SK-N-SH (cell line): ENCODE data around the gene CASKIN1. TPM values are rescaled to one million over a fixed set of nuclear protein-coding genes. Genes with fewer than 3 reads are reported as not detected.
A peak's percentile ranks its signal among the peaks of the same experiment; 100 is the strongest.

Source experiments
- CTCF ChIA-PET: fragments of 300-600, 350-600 bp; formaldehyde crosslinking; extraction: SDS; loops from one replicate; lab custom pipeline; 2021; lab: Yijun Ruan, JAX
- POLR2A ChIA-PET: fragments of 350-600 bp; sonication (Branson Sonifier 250); formaldehyde crosslinking; extraction: SDS; loops from one replicate; lab custom pipeline; 2020; ENCODE audit warnings: antibody characterized with exemption, inconsistent platforms; lab: Yijun Ruan, JAX
- DNase-seq: peaks from one replicate; pipeline ENCODE4 v3.0.0; 2012
- H2AFZ ChIP-seq: fragments of 200-600 bp; sonication (generic); 2 replicates; pipeline ENCODE4 v1.8.1; 2016; ENCODE audit warnings: antibody characterized with exemption, mild to moderate bottlenecking, low read depth
- H3F3A ChIP-seq: fragments of 200-600 bp; sonication (generic); replicated peaks from 2 replicates; pipeline ENCODE3; 2016; ENCODE audit warnings: antibody characterized with exemption, mild to moderate bottlenecking; ENCODE audit not compliant: insufficient read depth
- H3K27ac ChIP-seq, 2 experiments: fragments of 200-500 bp in 1 of 2; fragments of 200-600 bp in 1 of 2; sonication (Bioruptor generic) in 1 of 2; sonication (generic), shearing (Covaris generic) in 1 of 2; 2 replicates each; pipeline versions ENCODE4 v1.5.1 to v1.6.1; 2014 to 2016; ENCODE audit warnings: low read depth in 2 of 2, inconsistent platforms in 1 of 2, low read length in 1 of 2, mild to moderate bottlenecking in 1 of 2, mixed read lengths in 1 of 2
- H3K27me3 ChIP-seq: fragments of 200-600 bp; sonication (generic), shearing (Covaris generic); 2 replicates; pipeline ENCODE4 v1.6.1; 2016; ENCODE audit warnings: mixed run types; ENCODE audit not compliant: insufficient read depth
- H3K36me3 ChIP-seq, 2 experiments: fragments of 200-500 bp in 1 of 2; fragments of 200-600 bp in 1 of 2; sonication (Bioruptor generic) in 1 of 2; sonication (generic) in 1 of 2; replicated peaks in 1 of 2; 2 replicates each; pipeline versions ENCODE3 to v1.5.1; 2014 to 2016; ENCODE audit warnings: low read length in 1 of 2, mild to moderate bottlenecking in 1 of 2; ENCODE audit not compliant: insufficient read depth in 2 of 2, control insufficient read depth in 1 of 2
- H3K4me1 ChIP-seq, 2 experiments: fragments of 200-500 bp in 1 of 2; fragments of 200-600 bp in 1 of 2; sonication (Bioruptor generic) in 1 of 2; sonication (generic), shearing (Covaris generic) in 1 of 2; 2 replicates each; pipeline versions ENCODE4 v1.5.1 to v1.6.1; 2014 to 2016; ENCODE audit warnings: low read depth in 1 of 2, low read length in 1 of 2, mixed run types in 1 of 2; ENCODE audit not compliant: insufficient read depth in 2 of 2, control insufficient read depth in 1 of 2
- H3K4me2 ChIP-seq: fragments of 200-600 bp; sonication (generic), shearing (Covaris generic); 2 replicates; pipeline ENCODE4 v1.6.1; 2017; ENCODE audit warnings: mixed run types
- H3K4me3 ChIP-seq, 2 experiments: fragments of 200-500 bp in 1 of 2; fragments of 200-600 bp in 1 of 2; sonication (Bioruptor generic) in 1 of 2; sonication (generic), shearing (Covaris generic) in 1 of 2; 2 replicates each; pipeline versions ENCODE4 v1.5.1 to v1.8.1; 2014 to 2016; ENCODE audit warnings: low read depth in 2 of 2, inconsistent platforms in 1 of 2, low read length in 1 of 2, mild to moderate bottlenecking in 1 of 2, mixed read lengths in 1 of 2, moderate library complexity in 1 of 2
- H3K79me2 ChIP-seq: fragments of 200-600 bp; sonication (generic); 2 replicates; pipeline ENCODE4 v1.8.1; 2017; ENCODE audit warnings: mild to moderate bottlenecking; ENCODE audit not compliant: insufficient read depth
- H3K9ac ChIP-seq: fragments of 200-600 bp; sonication (generic); 2 replicates; pipeline ENCODE4 v1.6.1; 2017; ENCODE audit warnings: mixed run types
- H3K9me2 ChIP-seq: fragments of 200-600 bp; sonication (generic); 2 replicates; pipeline ENCODE4 v1.6.1; 2017; ENCODE audit warnings: mixed run types
- H3K9me3 ChIP-seq: fragments of 200-600 bp; sonication (generic); 2 replicates; pipeline ENCODE4 v1.6.1; 2017; ENCODE audit warnings: mixed run types, mild to moderate bottlenecking, moderate library complexity
- H4K20me1 ChIP-seq: fragments of 200-600 bp; sonication (generic); 2 replicates; pipeline ENCODE4 v1.6.1; 2017; ENCODE audit warnings: mild to moderate bottlenecking, mixed run types; ENCODE audit not compliant: insufficient read depth
- ELF1 ChIP-seq: IDR thresholded peaks from 2 replicates; pipeline ENCODE4 v1.4.0; 2012
- EZH2phosphoT487 ChIP-seq: fragments of 200-600 bp; sonication (generic); IDR thresholded peaks from 2 replicates; pipeline ENCODE4 v1.6.1; 2017; ENCODE audit warnings: low read depth, mixed run types, mild to moderate bottlenecking, antibody characterized with exemption, moderate library complexity, borderline replicate concordance
- FOXJ3 ChIP-seq: sonication (generic); formaldehyde crosslinking; IDR thresholded peaks from 2 replicates; pipeline ENCODE4 v1.5.1; 2020; ENCODE audit warnings: mild to moderate bottlenecking, missing genetic modification reagents
- FOXM1 ChIP-seq: IDR thresholded peaks from 2 replicates; pipeline ENCODE4 v1.4.0; 2012; ENCODE audit warnings: low read depth, mild to moderate bottlenecking
- JUND ChIP-seq: IDR thresholded peaks from 2 replicates; pipeline ENCODE4 v1.4.0; 2012
- MEF2A ChIP-seq: IDR thresholded peaks from 2 replicates; pipeline ENCODE4 v1.4.0; 2012; ENCODE audit warnings: low read depth, borderline replicate concordance
- MXI1 ChIP-seq: IDR thresholded peaks from 2 replicates; pipeline ENCODE4 v1.6.1; 2012; ENCODE audit warnings: mild to moderate bottlenecking, low read depth, low read length, improper control_type of control experiment
- POLR2AphosphoS5 ChIP-seq: IDR thresholded peaks from 2 replicates; pipeline ENCODE4 v1.6.1; 2012; ENCODE audit warnings: low read depth, low read length
- RCOR1 ChIP-seq: fragments of 150-350 bp; IDR thresholded peaks from 2 replicates; pipeline ENCODE4 v1.6.1; 2017; ENCODE audit warnings: antibody characterized with exemption, low read length
- RFX5 ChIP-seq: IDR thresholded peaks from 2 replicates; pipeline ENCODE4 v1.6.1; 2012; ENCODE audit warnings: mild to moderate bottlenecking, improper control_type of control experiment, low read length
- RXRA ChIP-seq: IDR thresholded peaks from 2 replicates; pipeline ENCODE4 v1.4.0; 2012; ENCODE audit warnings: low read depth, mild to moderate bottlenecking, borderline replicate concordance
- SIN3A ChIP-seq: IDR thresholded peaks from 2 replicates; pipeline ENCODE4 v1.6.1; 2012; ENCODE audit warnings: low read depth, mild to moderate bottlenecking, low read length, moderate library complexity, borderline replicate concordance
- TAF1 ChIP-seq: IDR thresholded peaks from 2 replicates; pipeline ENCODE4 v1.6.1; 2012; ENCODE audit warnings: low read depth, mild to moderate bottlenecking, low read length, moderate library complexity, borderline replicate concordance
- TCF12 ChIP-seq: IDR thresholded peaks from 2 replicates; pipeline ENCODE4 v1.4.0; 2012
- TEAD4 ChIP-seq: IDR thresholded peaks from 2 replicates; pipeline ENCODE4 v1.4.0; 2012; ENCODE audit warnings: mild to moderate bottlenecking, borderline replicate concordance; ENCODE audit not compliant: insufficient read depth
- WGBS: methylation state at CpG from one replicate; pipeline ENCODE4 v1.1.6; 2017; ENCODE audit warnings: low lambda C conversion rate; 5-methylcytosine and 5-hydroxymethylcytosine counted together
- polyA plus RNA-seq, 3 experiments: library from polyadenylated mRNA; depleted of rRNA; stranded (reverse); fragments of >200 nt; gene quantifications; 2 replicates each; pipeline ENCODE4 v1.2.3, GENCODE V29; 2012
- TF ChIP-seq, protein P1 (sequence below): IDR thresholded peaks from 2 replicates; pipeline ENCODE4; 2012
- TF ChIP-seq, protein P2 (sequence below): IDR thresholded peaks from 2 replicates; pipeline ENCODE4 v1.6.1; 2012; ENCODE audit warnings: mild to moderate bottlenecking, low read depth, low read length, moderate library complexity
- TF ChIP-seq, protein P3 (sequence below): IDR thresholded peaks from 2 replicates; pipeline ENCODE4 v1.4.0; 2012; ENCODE audit warnings: low read depth
- TF ChIP-seq, protein P4 (sequence below): fragments of 150-350 bp; IDR thresholded peaks from 2 replicates; pipeline ENCODE4 v1.6.1; 2016; ENCODE audit warnings: mild to moderate bottlenecking, low read depth, low read length
- TF ChIP-seq, protein P5 (sequence below): IDR thresholded peaks from 2 replicates; pipeline ENCODE4 v1.4.0; 2012; ENCODE audit warnings: low read depth, borderline replicate concordance

Gene CASKIN1
- polyA plus RNA-seq, 1 of the 3 experiments (the other 2 are of a cell fraction), result 1.7 TPM

DNA sequence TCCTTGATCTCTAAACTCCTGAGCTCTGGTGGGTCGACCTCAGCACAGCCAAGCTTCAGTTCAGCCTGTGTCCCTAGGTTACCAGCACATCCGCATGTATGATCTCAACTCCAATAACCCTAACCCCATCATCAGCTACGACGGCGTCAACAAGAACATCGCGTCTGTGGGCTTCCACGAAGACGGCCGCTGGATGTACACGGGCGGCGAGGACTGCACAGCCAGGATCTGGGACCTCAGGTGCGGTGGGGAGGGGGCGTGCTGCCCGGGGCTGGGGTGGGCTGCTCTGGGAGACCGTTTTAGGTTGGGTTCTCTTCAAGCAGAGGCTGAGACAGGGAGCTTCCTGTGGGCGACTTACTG, 10.0 kb upstream of the CASKIN1 start:
- peak overlapping the region; percentile 75 to 76 for H3K4me3 ChIP-seq
- H3K9ac ChIP-seq, result peak overlapping the region; percentile 94
- peaks cover 6% of the 10 kb centered on the region for H3F3A ChIP-seq
- H4K20me1 ChIP-seq, result no peaks in the 10 kb centered on the region
- peak overlapping the region; percentile 85 for H3K4me2 ChIP-seq
- peaks cover 0 to 28% of the 10 kb centered on the region in 2 experiments for H3K36me3 ChIP-seq
- no peak for DNase-seq
- H2AFZ ChIP-seq, result no peak overlapping the region
- peak overlapping the region in 1 of 2 experiments; percentile 97; a peak in 1 of 4 replicates for H3K27ac ChIP-seq
- H3K9me2 ChIP-seq, result no peaks in the 10 kb centered on the region
- H3K79me2 ChIP-seq, result peaks cover 16% of the 10 kb centered on the region; the same call in 1 of the 2 replicates
- H3K27me3 ChIP-seq, result no peaks in the 10 kb centered on the region
- TF ChIP-seq SIN3A, result no peak
- ChIA-PET CTCF (interaction anchor here (1.1 to 4.9 kb wide), 3 partner anchors 12 to 53 kb away, joined by 3 to 19 read pairs (median 6); partner anchors contain the start of gene ECI1), POLR2A (interaction anchor here (0.6 to 1.7 kb wide), 3 partner anchors 9 to 58 kb away, joined by 3 to 5 read pairs (median 3); partner anchors contain the start of genes RAB26 and TRAF7)
- H3K4me1 ChIP-seq, result peaks cover 0 to 23% of the 10 kb centered on the region in 2 experiments; a peak in 2 of 4 replicates
- H3K9me3 ChIP-seq, result no peaks in the 10 kb centered on the region
- WGBS, result 64% methylated on average over 4 of the region's 18 CpGs

DNA sequence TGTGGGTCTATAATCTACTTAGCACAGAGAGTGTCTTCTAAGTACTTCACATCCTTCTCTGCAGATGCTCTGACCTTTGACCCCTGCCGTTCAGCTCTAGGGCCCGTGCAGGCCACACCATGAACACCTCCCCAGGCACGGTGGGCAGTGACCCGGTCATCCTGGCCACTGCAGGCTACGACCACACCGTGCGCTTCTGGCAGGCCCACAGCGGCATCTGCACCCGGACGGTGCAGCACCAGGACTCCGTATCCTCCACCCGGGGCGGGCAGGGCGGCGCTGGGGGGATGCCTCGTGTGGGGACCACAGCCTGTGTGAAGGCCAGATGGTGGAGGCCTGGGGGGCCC, 9.5 kb upstream of the CASKIN1 start:
- peak overlapping the region; percentile 75 to 76 for H3K4me3 ChIP-seq
- 0% methylated on average over 7 of the region's 16 CpGs for WGBS
- peaks cover 6% of the 10 kb centered on the region for H3F3A ChIP-seq
- H3K27me3 ChIP-seq, result no peaks in the 10 kb centered on the region
- H3K9me3 ChIP-seq, result no peaks in the 10 kb centered on the region
- H3K9ac ChIP-seq, result peak overlapping the region; percentile 94
- H3K36me3 ChIP-seq, result peaks cover 0 to 28% of the 10 kb centered on the region in 2 experiments
- peak overlapping the region; percentile 84 to 97 for H3K27ac ChIP-seq
- peak; percentile 75 for DNase-seq
- no peaks in the 10 kb centered on the region for H3K9me2 ChIP-seq
- no peak for TF ChIP-seq FOXJ3 (CRISPR knock-in tag)
- no peak for TF ChIP-seq TCF12
- no peak for TF ChIP-seq RXRA
- TF ChIP-seq, protein P1, sequence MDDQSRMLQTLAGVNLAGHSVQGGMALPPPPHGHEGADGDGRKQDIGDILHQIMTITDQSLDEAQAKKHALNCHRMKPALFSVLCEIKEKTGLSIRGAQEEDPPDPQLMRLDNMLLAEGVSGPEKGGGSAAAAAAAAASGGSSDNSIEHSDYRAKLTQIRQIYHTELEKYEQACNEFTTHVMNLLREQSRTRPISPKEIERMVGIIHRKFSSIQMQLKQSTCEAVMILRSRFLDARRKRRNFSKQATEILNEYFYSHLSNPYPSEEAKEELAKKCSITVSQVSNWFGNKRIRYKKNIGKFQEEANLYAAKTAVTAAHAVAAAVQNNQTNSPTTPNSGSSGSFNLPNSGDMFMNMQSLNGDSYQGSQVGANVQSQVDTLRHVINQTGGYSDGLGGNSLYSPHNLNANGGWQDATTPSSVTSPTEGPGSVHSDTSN, result no peak
- no peak for TF ChIP-seq EZH2phosphoT487
- no peak for TF ChIP-seq POLR2AphosphoS5
- TF ChIP-seq, protein P2, sequence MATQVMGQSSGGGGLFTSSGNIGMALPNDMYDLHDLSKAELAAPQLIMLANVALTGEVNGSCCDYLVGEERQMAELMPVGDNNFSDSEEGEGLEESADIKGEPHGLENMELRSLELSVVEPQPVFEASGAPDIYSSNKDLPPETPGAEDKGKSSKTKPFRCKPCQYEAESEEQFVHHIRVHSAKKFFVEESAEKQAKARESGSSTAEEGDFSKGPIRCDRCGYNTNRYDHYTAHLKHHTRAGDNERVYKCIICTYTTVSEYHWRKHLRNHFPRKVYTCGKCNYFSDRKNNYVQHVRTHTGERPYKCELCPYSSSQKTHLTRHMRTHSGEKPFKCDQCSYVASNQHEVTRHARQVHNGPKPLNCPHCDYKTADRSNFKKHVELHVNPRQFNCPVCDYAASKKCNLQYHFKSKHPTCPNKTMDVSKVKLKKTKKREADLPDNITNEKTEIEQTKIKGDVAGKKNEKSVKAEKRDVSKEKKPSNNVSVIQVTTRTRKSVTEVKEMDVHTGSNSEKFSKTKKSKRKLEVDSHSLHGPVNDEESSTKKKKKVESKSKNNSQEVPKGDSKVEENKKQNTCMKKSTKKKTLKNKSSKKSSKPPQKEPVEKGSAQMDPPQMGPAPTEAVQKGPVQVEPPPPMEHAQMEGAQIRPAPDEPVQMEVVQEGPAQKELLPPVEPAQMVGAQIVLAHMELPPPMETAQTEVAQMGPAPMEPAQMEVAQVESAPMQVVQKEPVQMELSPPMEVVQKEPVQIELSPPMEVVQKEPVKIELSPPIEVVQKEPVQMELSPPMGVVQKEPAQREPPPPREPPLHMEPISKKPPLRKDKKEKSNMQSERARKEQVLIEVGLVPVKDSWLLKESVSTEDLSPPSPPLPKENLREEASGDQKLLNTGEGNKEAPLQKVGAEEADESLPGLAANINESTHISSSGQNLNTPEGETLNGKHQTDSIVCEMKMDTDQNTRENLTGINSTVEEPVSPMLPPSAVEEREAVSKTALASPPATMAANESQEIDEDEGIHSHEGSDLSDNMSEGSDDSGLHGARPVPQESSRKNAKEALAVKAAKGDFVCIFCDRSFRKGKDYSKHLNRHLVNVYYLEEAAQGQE, result no peak
- no peak for TF ChIP-seq ELF1
- no peak for TF ChIP-seq MEF2A
- no peak for TF ChIP-seq TAF1
- TF ChIP-seq, protein P3, sequence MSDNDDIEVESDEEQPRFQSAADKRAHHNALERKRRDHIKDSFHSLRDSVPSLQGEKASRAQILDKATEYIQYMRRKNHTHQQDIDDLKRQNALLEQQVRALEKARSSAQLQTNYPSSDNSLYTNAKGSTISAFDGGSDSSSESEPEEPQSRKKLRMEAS, result no peak
- TF ChIP-seq, protein P4, sequence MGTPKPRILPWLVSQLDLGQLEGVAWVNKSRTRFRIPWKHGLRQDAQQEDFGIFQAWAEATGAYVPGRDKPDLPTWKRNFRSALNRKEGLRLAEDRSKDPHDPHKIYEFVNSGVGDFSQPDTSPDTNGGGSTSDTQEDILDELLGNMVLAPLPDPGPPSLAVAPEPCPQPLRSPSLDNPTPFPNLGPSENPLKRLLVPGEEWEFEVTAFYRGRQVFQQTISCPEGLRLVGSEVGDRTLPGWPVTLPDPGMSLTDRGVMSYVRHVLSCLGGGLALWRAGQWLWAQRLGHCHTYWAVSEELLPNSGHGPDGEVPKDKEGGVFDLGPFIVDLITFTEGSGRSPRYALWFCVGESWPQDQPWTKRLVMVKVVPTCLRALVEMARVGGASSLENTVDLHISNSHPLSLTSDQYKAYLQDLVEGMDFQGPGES, result no peak
- TF ChIP-seq JUND, result no peak
- TF ChIP-seq RFX5, result no peak
- no peak for TF ChIP-seq TEAD4
- no peak for TF ChIP-seq RCOR1
- no peak for TF ChIP-seq FOXM1
- TF ChIP-seq MXI1, result no peak
- TF ChIP-seq, protein P5, sequence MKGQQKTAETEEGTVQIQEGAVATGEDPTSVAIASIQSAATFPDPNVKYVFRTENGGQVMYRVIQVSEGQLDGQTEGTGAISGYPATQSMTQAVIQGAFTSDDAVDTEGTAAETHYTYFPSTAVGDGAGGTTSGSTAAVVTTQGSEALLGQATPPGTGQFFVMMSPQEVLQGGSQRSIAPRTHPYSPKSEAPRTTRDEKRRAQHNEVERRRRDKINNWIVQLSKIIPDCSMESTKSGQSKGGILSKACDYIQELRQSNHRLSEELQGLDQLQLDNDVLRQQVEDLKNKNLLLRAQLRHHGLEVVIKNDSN, result no peak
- peaks cover 0 to 23% of the 10 kb centered on the region in 2 experiments; a peak in 2 of 4 replicates for H3K4me1 ChIP-seq
- peak overlapping the region; percentile 85 for H3K4me2 ChIP-seq
- POLR2A ChIA-PET, result interaction anchor here (1.5 to 1.7 kb wide), 2 partner anchors 9 to 58 kb away, joined by 3 to 5 read pairs; partner anchors contain the start of gene RAB26
- peaks cover 16% of the 10 kb centered on the region; the same call in 1 of the 2 replicates for H3K79me2 ChIP-seq
- CTCF ChIA-PET, result interaction anchor here (0.9 to 4.9 kb wide), 4 partner anchors 11 to 1570 kb away, joined by 3 to 19 read pairs (median 4); partner anchors contain the start of genes ECI1 and METTL26
- no peaks in the 10 kb centered on the region for H4K20me1 ChIP-seq
- H2AFZ ChIP-seq, result peak overlapping the region; percentile 98; the same call in 1 of the 2 replicates
